Adrenal gland (tissue), 12 donors: Measurements from ENCODE around the gene KCNA5. TPM values are rescaled to one million over a fixed set of nuclear protein-coding genes. Genes with fewer than 3 reads are reported as not detected.

Experiments
- DNase-seq, 7 donors: peaks; one replicate each; pipeline ENCODE4 v3.0.0-alpha.2; 2019 to 2020
- H3K27ac ChIP-seq, 5 donors: fragments of 200-600 bp; sonication (generic) in 4 of 5; 1 replicate in 3 of 5; 2 replicates in 2 of 5; pipeline versions ENCODE4 v1.5.1 to v1.8.0; 2016 to 2020; ENCODE audit warnings: mild to moderate bottlenecking in 1 of 5
- H3K27me3 ChIP-seq: fragments of 200-600 bp; 2 replicates; pipeline ENCODE4 v1.8.0; 2021
- H3K36me3 ChIP-seq, 2 donors: fragments of 200-600 bp; replicated peaks in 1 of 2; 1 replicate in 1 of 2; 2 replicates in 1 of 2; pipeline versions ENCODE4 v1.5.1 to v1.8.0; 2018 to 2022
- H3K4me1 ChIP-seq, 2 donors: fragments of 200-600 bp; replicated peaks in 1 of 2; 1 replicate in 1 of 2; 2 replicates in 1 of 2; pipeline versions ENCODE4 v1.5.1 to v1.8.0; 2018 to 2021
- H3K4me3 ChIP-seq, 4 donors: fragments of 200-600 bp; sonication (generic) in 3 of 4; one replicate each; pipeline ENCODE4 v1.5.1; 2016 to 2018
- H3K9me3 ChIP-seq, 3 donors: fragments of 200-600 bp; sonication (generic) in 1 of 3; replicated peaks in 1 of 3; 1 replicate in 2 of 3; 2 replicates in 1 of 3; pipeline versions ENCODE4 v1.5.1 to v1.8.0; 2016 to 2021
- POLR2A ChIP-seq, 2 donors: fragments of 450-650 bp; IDR thresholded peaks; one replicate each; pipeline ENCODE4 v1.6.1; 2017; ENCODE audit warnings: antibody characterized with exemption in 2 of 2, mild to moderate bottlenecking in 2 of 2, moderate library complexity in 1 of 2
- WGBS, 4 donors: extraction: QIAGEN DNeasy Blood & Tissue Kit in 2 of 4; methylation state at CpG; one replicate each; pipeline versions ENCODE4 v1.1.5 to v1.1.7; 2013 to 2017; 5-methylcytosine and 5-hydroxymethylcytosine counted together
- intact Hi-C, 2 donors: fragments of 100-400 bp; cut with DNase I; formaldehyde crosslinking; loops; one replicate each; pipeline versions ENCODE4 v1.14.1 to v1.15.0; 2022 to 2023
- polyA plus RNA-seq, 3 donors: library from polyadenylated mRNA; stranded (reverse); fragments of 200-250 nt in 2 of 3; fragments of 350-450 nt in 1 of 3; fragmentation: Illumina TruSeq in 1 of 3; extraction: RNeasy Lipid Tissue Mini Kit (QIAGEN cat#74804) in 1 of 3; gene quantifications; one replicate each; pipeline ENCODE4 v1.2.3, GENCODE V29; 2013 to 2014
- total RNA-seq, 9 donors: library from RNA; depleted of rRNA in 4 of 9; stranded (reverse); fragments of >200 nt in 4 of 9; fragments of 120-200 nt in 1 of 9; fragmentation: NEBNext Ultra II Directional in 1 of 9; extraction: Animal tissue kit (Norgen Biotek cat#: 25700) in 1 of 9; gene quantifications; one replicate each; pipeline versions ENCODE4 v1.1.0 to v1.2.4, GENCODE V29; 2013 to 2023
- TF ChIP-seq, protein P1 (sequence below), 6 experiments: fragments of 450-650 bp in 4 of 6; fragments of 200-600 bp in 2 of 6; sonication (generic) in 1 of 6; IDR thresholded peaks; 1 replicate in 5 of 6; 2 replicates in 1 of 6; pipeline versions ENCODE4 v1.5.1 to v1.8.0; 2016 to 2021; ENCODE audit warnings: antibody characterized with exemption in 6 of 6, mild to moderate bottlenecking in 2 of 6, moderate library complexity in 1 of 6
- donor health status: healthy with polysubstance abuse.
- donor health status: Bipolar disorder and iron deficiency.
- donor health status: DM: yes; HTN: yes; CAD: no.
- donor health status: DM: no; HTN: no; CAD: no.
- donor health status: DM: no; HTN: no; CAD: no.
- donor health status: DM: yes; HTN: yes; CAD: no.

KCNA5 gene
- total and polyA plus RNA-seq, 12 donors = 0.07 to 0.98 (median 0.23) TPM; not detected in 4

DNA sequence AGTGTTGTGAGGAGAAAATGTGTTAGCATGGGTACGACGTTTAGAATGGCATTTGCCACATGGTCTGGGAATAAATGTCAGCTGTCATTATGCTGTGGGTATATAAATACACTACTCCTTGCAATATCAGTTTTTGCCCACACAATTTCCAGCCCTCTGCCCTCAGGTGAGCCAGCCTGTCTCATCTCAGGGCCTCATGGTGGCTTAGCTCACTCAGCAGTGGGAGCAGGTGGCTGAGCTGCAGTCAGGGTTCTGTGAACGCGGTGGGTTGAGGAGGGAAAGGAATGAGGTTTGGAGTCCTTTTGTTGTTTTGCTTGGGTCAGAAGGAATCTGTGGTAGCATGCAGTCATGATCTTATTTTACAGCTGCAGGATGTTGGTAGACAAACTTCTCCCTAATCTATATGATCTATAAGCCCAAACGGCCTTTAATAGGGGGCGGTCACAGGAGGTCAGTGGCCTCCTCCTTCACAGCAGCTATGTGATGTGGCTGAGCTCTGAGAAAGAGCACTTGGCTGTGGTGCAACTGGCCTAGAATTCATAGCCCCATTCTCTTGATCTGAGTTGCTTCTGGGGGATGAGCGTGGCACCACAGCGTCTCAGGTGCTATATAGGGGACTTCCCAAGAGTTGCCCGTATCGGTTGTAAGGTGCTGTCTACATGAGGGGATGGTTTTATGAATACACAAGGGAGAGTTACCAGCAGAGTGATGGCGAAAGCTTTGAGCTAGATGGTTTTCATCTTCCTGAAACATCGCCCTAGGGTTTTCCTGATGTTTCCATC, 27.8 kb upstream of the KCNA5 start:
- no peak for DNase-seq
- Histone ChIP-seq H3K36me3 (no peaks in the 10 kb centered on the region), H3K9me3 (no peaks in the 10 kb centered on the region), H3K4me1 (no peaks in the 10 kb centered on the region), H3K27ac (no peak overlapping the region), H3K4me3 (no peak overlapping the region), H3K27me3 (no peaks in the 10 kb centered on the region)
- no peak for TF ChIP-seq POLR2A (IDR thresholded peaks at IDR 0.05)
- TF ChIP-seq, protein P1, sequence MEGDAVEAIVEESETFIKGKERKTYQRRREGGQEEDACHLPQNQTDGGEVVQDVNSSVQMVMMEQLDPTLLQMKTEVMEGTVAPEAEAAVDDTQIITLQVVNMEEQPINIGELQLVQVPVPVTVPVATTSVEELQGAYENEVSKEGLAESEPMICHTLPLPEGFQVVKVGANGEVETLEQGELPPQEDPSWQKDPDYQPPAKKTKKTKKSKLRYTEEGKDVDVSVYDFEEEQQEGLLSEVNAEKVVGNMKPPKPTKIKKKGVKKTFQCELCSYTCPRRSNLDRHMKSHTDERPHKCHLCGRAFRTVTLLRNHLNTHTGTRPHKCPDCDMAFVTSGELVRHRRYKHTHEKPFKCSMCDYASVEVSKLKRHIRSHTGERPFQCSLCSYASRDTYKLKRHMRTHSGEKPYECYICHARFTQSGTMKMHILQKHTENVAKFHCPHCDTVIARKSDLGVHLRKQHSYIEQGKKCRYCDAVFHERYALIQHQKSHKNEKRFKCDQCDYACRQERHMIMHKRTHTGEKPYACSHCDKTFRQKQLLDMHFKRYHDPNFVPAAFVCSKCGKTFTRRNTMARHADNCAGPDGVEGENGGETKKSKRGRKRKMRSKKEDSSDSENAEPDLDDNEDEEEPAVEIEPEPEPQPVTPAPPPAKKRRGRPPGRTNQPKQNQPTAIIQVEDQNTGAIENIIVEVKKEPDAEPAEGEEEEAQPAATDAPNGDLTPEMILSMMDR (IDR thresholded peaks at IDR 0.05) = no peak
- intact Hi-C loops = no loop called here
- WGBS, 4 donors = 78 to 86% (median 83%) methylated on average over 10 to 12 of the region's 12 CpGs

DNA sequence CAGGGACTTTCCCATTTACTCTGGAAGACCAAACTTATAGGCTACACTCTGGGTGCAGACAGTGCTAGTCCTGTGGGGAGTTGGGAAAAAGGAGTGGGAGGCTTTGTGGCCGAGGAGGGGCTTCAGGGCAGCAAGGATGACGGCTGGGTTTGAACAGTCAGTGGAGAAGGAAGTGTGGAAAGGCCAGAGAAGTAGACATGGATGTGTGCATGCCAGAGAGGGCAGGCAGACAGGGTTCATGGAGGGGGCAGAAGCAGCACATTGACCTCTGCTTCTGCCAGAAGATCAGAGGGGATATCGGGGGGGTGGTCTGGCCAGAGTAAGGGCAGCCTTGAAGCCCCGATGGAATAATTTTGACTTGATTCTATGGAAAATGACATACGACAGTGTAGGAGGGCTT, 27.2 kb upstream of the KCNA5 start:
- 54 to 68% (median 63%) methylated on average over 5 of the region's 5 CpGs for WGBS, 4 donors
- no peaks in the 10 kb centered on the region for H3K36me3 ChIP-seq
- no peak overlapping the region for H3K27ac ChIP-seq
- TF ChIP-seq POLR2A (IDR thresholded peaks at IDR 0.05) = no peak
- TF ChIP-seq, protein P1 (IDR thresholded peaks at IDR 0.05) = no peak
- no peaks in the 10 kb centered on the region for H3K27me3 ChIP-seq
- H3K9me3 ChIP-seq = no peaks in the 10 kb centered on the region
- no peak overlapping the region for H3K4me3 ChIP-seq
- no peaks in the 10 kb centered on the region for H3K4me1 ChIP-seq
- no peak for DNase-seq
- intact Hi-C loops = no loop called here

DNA sequence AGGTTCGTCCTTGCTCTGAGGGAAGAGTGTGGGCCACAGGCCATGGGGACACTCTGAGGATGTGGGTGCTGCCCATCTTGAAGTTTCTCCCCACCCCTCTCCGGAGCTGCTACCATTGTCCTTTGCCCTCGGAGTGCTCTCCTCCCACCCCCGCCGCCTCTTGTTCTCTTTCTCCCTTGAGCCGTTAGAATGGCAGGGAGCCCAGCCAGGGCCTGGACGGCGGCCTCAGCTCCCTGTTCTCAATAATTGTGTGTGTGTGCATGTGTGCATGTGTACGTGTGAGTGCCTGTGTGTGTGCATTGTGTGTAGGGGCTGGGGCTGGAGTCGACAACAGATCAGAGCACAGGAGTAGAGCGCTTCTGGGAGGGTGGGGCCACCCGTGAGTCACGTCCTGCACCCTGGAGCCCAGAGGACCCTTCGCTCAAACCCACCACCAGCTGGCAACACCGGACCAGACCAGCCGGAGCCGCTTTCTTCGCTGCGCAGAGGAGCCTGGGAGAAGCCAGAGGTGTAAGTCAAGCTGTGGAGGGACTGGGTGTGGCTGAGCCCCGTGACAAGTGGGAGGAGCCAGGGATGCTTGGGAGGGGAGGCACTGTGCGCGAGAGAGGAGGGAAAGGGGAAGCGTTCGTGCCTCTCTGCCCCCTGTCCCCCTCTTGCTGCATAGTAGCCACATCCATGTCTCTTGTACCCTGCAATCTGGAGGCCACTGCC, 25.9 kb upstream of the KCNA5 start:
- H3K27me3 ChIP-seq = peaks cover 3% of the 10 kb centered on the region
- no peak overlapping the region for H3K4me3 ChIP-seq
- H3K27ac ChIP-seq = no peak overlapping the region
- DNase-seq = no peak
- 73 to 79% (median 76%) methylated on average over 23 to 24 of the region's 24 CpGs for WGBS, 4 donors
- no peaks in the 10 kb centered on the region for H3K9me3 ChIP-seq
- no peaks in the 10 kb centered on the region for H3K4me1 ChIP-seq
- H3K36me3 ChIP-seq = no peaks in the 10 kb centered on the region
- TF ChIP-seq, protein P1 (IDR thresholded peaks at IDR 0.05) = no peak
- no peak for TF ChIP-seq POLR2A (IDR thresholded peaks at IDR 0.05)
- intact Hi-C loops = no loop called here

DNA sequence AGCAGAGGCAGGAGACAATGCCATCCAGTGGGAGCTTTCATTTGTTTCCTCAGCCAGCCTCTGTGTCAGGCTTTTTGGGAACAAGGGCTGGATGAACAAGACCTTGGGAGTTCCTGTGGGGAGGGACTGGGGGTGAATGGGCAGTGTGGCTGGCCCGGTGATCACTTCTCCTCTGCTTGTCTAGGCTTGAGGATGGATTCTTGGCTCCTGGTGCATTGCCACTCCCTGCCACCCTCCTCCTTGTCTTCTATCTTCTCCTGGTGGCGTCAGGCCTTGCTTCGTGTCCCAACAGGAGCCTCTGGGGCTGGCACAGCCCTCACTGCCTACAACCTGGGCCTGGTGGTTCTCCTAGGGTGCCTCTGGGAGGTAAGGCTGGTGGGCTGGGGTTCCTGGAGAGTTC, 25.0 kb upstream of the KCNA5 start:
- no peaks in the 10 kb centered on the region for H3K4me1 ChIP-seq
- intact Hi-C loops = no loop called here
- no peak overlapping the region for H3K27ac ChIP-seq
- DNase-seq = no peak
- TF ChIP-seq POLR2A (IDR thresholded peaks at IDR 0.05) = no peak
- TF ChIP-seq, protein P1 (IDR thresholded peaks at IDR 0.05) = no peak
- H3K36me3 ChIP-seq = no peaks in the 10 kb centered on the region
- WGBS, 4 donors = 56 to 88% (median 74%) methylated on average over 3 of the region's 3 CpGs
- no peaks in the 10 kb centered on the region for H3K9me3 ChIP-seq
- H3K4me3 ChIP-seq = no peak overlapping the region
- peaks cover 5% of the 10 kb centered on the region for H3K27me3 ChIP-seq
